Kidney glomerular epithelial cell (primary cell): Measurements from ENCODE around the gene SPDYE5.
"Not testable (repeated sequence)": the region's sequence is repeated elsewhere in the genome, so short reads cannot be mapped to it uniquely, and the experiment has no call there.

Experiments used
- DNase-seq: peaks from one replicate; lab custom pipeline; 2025; lab: John Stamatoyannopoulos, UW

The SPDYE5 gene, protein sequence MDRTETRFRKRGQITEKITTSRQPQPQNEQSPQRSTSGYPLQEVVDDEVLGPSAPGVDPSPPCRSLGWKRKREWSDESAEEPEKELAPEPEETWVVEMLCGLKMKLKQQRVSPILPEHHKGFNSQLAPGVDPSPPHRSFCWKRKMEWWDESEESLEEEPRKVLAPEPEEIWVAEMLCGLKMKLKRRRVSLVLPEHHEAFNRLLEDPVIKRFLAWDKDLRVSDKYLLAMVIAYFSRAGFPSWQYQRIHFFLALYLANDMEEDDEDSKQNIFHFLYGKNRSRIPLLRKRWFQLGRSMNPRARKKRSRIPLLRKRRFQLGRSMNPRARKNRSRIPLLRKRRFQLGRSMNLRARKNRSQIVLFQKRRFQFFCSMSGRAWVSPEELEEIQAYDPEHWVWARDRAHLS

GRCh38 chr7:75492020-75492419 lies at the start of gene SPDYE5:
Gene SPDYE5 (plus strand): TSS chr7:75492320. CDS start chr7:75494048, 1,728 bp downstream.
- DNase-seq = not testable (repeated sequence)

DNA sequence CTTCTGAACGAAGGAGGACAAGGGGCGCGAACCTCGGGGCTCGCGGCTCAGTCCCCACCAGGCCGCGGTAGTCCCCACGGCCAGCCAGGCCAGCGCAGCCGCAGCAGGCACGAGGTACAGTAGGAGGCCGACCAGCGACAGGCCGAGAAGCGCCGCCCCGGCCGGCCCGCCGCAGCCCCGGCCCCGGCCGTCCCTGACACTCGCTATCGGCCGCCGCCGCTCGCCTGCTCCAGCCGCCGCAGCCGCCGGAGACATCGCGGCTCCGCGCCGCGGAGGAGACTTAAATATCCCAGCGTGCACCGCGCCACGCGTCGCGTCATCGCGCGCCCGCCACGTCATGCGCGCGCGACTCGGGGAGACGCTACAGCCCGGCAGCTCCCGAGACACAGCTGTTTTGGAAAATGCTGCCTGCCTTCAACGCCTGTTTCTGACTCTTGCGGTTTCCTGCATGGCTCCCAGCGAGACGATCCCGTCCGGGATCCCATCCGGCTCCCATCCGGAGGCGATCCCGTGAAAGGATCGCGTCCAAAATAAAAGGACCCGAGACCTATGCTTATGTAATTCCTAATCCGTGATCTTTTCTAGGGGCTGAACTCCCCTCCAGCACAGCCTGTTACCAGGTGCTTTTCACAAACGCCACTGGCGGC lies 49.5 kb upstream of the SPDYE5 start:
- DNase-seq = not testable (repeated sequence)

- DNase-seq = not testable (repeated sequence)
Measured at GRCh38 chr7:75449946-75450345, 42.2 kb upstream of the SPDYE5 start.

DNA sequence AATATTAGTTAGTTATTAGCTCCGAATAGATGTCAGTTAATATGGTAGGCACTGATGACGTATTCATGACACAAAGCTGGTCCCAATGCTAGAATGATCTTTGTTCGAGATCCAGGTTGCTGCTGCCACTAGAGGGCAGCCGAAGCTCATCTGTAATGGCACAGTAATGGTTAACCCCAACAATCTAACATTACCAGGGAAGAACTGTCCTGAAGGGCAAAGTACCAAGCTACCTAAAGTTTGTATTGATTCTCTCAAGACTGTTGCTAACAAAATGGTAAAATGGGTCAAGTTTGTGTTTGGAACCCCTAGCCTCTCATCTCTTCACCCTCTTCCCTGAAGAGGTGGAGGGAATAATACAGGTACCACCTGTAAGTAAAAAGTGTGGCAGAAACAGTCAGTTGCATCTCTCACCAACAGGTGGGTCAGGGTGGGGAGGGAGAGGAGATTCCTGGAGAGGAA lies 39.6 kb upstream of the SPDYE5 start:
- not testable (repeated sequence) for DNase-seq

- not testable (repeated sequence) for DNase-seq
Measured at GRCh38 chr7:75456403-75456802, 35.7 kb upstream of the SPDYE5 start.

- not testable (repeated sequence) for DNase-seq
Measured at GRCh38 chr7:75458034-75458433, 34.1 kb upstream of the SPDYE5 start.

- DNase-seq = not testable (repeated sequence)
Measured at GRCh38 chr7:75460541-75460940, 31.6 kb upstream of the SPDYE5 start.

GRCh38 chr7:75470166-75470565 lies 22.0 kb upstream of the SPDYE5 start:
- not testable (repeated sequence) for DNase-seq

DNA sequence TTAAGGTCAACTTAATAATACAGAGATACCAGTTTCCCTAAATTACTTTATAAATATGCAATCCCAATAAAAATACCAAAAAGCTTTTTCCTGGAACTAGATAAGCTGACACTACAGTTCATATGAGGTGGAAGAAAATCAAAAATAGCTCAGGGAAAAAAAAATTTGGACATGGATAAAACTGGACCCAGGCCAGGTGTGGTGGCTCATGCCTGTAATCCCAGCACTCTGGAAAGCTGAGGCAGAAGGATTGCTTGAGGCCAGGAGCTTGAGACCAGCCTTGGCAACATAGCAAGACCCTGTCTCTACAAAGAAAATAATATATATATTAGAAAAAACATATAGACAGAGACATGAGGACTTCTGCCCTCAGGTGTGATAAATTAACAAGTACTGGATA lies 14.7 kb upstream of the SPDYE5 start:
- DNase-seq = not testable (repeated sequence)

DNA sequence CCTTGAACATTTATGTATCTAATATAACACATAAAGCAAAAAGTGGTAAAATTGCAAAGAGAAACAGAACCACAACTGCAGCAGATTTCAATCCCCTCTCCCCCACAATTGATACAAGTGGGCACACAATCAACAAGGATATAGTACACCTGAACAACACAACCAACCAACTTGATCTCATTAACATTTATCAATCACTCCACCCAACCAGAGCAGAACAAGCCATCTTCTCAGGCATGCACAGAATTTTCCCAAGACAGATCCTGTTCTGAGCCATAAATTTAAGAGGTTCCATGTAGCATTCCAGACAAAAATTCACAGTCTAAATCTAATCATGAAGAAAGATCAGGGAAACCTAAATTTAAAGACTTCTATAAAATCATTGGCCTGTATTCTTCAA lies 11.8 kb upstream of the SPDYE5 start:
- DNase-seq = not testable (repeated sequence)

- DNase-seq = not testable (repeated sequence)
Measured at GRCh38 chr7:75485355-75485978, 6.7 kb upstream of the SPDYE5 start.

DNA sequence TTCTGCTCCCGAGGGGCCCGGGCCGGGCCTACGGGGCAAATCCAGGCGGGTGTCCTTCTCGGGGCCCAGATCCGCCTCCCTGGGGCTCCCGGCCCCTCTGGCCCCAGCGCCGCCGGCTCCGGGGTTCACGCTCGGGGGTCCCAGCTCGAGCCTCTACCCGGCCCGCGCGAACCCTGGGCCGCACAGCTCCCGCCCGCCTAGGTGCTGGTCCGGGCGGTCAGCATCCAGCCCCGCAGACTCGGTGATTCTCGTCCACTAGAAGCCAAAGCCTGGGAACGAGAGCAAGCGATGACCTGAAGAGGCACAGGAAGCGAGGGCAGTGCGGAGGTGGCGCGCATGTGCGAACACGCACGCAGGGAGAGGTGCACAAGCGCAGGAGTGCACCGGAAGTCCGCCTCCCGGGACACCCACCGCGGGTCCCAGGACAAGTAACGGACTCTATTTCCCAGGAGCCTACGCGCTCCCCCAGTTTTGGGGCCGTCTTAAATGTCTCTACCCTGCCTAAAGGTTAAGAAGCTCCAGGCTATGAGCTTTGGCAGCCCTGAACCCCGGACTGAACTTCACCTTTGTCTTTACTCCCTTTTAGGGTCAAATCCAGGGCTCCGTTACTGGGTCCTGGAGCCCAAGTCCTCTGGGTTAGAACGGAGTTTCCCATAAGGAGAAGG lies 6.0 kb upstream of the SPDYE5 start, which contains the start of gene POM121C:
Gene POM121C, minus strand, starts transcription at position 321 of the 665 bp plus-strand sequence. CDS start 44,803 bp downstream, outside the sequence.
- peak; percentile 84 for DNase-seq

GRCh38 chr7:75509033-75509432 lies 16.9 kb downstream of the SPDYE5 start:
- not testable (repeated sequence) for DNase-seq

DNA sequence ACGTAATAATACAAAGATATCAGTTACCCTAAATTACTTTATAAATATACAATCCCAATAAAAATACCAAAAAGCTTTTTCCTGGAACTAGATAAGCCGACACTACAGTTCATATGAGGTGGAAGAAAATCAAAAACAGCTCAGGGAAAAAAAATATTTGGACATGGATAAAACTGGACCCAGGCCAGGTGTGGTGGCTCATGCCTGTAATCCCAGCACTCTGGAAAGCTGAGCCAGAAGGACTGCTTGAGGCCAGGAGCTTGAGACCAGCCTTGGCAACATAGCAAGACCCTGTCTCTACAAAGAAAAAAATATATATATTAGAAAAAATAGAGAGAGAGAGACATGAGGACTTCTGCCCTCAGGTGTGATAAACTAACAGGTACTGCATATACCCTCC lies 26.7 kb downstream of the SPDYE5 start:
- DNase-seq = not testable (repeated sequence)

- not testable (repeated sequence) for DNase-seq
Measured at GRCh38 chr7:75521727-75522126, 29.6 kb downstream of the SPDYE5 start.

GRCh38 chr7:75527224-75527722 lies 35.2 kb downstream of the SPDYE5 start:
- DNase-seq = not testable (repeated sequence)

DNA sequence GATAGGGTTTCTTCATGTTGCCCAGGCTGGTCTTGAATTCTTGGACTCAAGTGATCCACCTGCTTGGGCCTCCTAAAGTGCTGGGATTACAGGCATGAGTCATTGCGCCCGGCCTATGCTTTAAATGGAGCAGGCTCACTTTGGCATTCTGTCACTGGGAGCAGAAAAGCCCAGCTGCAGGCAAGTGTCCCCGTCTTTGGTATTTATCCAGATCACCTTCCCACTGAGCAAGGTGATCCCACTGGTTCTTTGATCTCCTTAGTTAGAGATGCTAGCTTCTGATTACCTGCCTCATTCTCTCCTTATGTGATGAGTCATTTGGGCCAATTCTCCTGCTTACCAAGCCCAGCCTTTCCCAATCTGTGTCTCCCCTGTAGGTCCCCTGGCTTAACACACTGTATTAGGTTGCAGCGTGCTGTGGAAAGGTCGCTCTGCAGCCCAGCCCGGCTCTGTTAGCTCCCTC lies 39.3 kb downstream of the SPDYE5 start:
- no peak for DNase-seq

- DNase-seq = no peak
Measured at GRCh38 chr7:75532639-75533038, 40.5 kb downstream of the SPDYE5 start.

GRCh38 chr7:75533926-75534325 lies 41.8 kb downstream of the SPDYE5 start:
- DNase-seq = no peak

GRCh38 chr7:75534727-75535307 lies 42.7 kb downstream of the SPDYE5 start:
- peak; percentile 3 for DNase-seq

GRCh38 chr7:75536491-75536890 lies 44.4 kb downstream of the SPDYE5 start:
- no peak for DNase-seq
